ENCODE results near the gene PPP1R3F.

The PPP1R3F gene

DNA sequence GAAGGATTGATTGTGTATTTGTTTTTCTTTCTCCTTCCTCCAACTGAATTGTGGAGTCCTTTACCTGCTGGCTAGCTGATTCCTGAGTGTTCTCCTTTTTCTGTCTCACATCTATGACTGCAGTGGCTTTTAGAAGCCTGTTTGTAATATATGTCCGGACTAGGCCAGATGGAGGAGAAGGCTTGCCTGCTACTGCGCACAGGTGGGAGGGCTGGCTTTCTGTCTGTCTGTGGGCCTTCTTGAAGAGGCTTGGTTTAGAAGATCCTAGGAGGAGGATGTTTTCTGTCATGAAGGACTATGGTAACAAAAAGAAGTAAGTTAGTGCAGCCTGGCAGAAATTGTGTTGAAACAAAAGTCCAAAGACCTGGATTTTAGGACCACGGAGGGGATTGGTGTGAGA lies 8.5 kb downstream of the PPP1R3F start:
- no peak overlapping the region for H3K27ac ChIP-seq
- H3K4me3 ChIP-seq, result no peak overlapping the region
- DNase-seq (ENCODE audit: low spot score), result no peak
- TF ChIP-seq, protein P1, sequence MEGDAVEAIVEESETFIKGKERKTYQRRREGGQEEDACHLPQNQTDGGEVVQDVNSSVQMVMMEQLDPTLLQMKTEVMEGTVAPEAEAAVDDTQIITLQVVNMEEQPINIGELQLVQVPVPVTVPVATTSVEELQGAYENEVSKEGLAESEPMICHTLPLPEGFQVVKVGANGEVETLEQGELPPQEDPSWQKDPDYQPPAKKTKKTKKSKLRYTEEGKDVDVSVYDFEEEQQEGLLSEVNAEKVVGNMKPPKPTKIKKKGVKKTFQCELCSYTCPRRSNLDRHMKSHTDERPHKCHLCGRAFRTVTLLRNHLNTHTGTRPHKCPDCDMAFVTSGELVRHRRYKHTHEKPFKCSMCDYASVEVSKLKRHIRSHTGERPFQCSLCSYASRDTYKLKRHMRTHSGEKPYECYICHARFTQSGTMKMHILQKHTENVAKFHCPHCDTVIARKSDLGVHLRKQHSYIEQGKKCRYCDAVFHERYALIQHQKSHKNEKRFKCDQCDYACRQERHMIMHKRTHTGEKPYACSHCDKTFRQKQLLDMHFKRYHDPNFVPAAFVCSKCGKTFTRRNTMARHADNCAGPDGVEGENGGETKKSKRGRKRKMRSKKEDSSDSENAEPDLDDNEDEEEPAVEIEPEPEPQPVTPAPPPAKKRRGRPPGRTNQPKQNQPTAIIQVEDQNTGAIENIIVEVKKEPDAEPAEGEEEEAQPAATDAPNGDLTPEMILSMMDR (IDR thresholded peaks at IDR 0.05), result no peak

DNA sequence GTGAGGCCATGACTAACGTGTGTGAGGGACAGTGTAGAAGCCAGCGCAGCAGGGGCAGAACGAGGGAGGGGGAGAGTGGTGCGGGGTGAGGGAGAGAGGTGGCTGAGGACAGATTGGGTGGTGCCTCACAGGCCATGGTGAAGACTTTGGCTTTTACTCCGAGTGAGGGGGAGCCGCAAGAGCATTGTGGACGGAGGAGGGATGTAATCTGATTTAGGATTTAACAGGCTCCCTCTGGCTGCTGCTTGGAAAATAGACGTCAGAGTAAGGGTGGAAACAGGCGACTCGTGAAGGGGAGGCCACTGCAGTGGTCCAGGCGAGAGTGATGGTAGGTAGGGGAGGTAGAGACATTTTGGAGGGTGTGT lies 13.0 kb downstream of the PPP1R3F start:
- Histone ChIP-seq H3K27ac (no peak overlapping the region), H3K4me3 (no peak overlapping the region)
- TF ChIP-seq, protein P1 (IDR thresholded peaks at IDR 0.05), result no peak
- DNase-seq (ENCODE audit: low spot score), result no peak

DNA sequence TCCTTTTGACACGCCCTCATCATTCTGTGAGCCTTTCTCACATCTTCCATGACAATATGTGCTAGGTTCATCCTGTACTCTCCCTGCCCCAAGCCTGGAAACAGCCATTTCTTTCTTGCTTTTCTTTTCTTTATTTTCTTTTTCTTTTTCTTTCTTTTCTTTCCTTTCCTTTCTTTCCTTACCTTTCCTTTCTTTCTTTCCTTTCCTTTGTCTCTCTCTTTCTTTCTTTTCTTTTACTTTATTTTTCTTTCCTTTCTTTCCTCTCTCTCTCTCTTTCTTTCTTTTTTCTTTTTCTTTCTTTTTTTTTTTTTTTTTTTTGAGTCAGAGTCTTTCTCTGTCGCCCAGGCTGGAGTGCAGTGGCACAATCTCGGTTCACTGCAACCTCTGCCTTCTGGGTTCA lies 14.6 kb downstream of the PPP1R3F start:
- no peak for DNase-seq (ENCODE audit: low spot score)
- Histone ChIP-seq H3K4me3 (no peak overlapping the region), H3K27ac (no peak overlapping the region)
- TF ChIP-seq, protein P1 (IDR thresholded peaks at IDR 0.05), result no peak

GRCh38 chrX:49286136-49286535 lies 16.5 kb downstream of the PPP1R3F start:
- H3K4me3 ChIP-seq, result no peak overlapping the region
- no peak for DNase-seq (ENCODE audit: low spot score)
- TF ChIP-seq, protein P1 (IDR thresholded peaks at IDR 0.05), result no peak
- H3K27ac ChIP-seq, result no peak overlapping the region

GRCh38 chrX:49286581-49286980 lies 17.0 kb downstream of the PPP1R3F start:
- DNase-seq (ENCODE audit: low spot score), result no peak
- no peak overlapping the region for H3K27ac ChIP-seq
- TF ChIP-seq, protein P1 (IDR thresholded peaks at IDR 0.05), result no peak
- H3K4me3 ChIP-seq, result no peak overlapping the region

DNA sequence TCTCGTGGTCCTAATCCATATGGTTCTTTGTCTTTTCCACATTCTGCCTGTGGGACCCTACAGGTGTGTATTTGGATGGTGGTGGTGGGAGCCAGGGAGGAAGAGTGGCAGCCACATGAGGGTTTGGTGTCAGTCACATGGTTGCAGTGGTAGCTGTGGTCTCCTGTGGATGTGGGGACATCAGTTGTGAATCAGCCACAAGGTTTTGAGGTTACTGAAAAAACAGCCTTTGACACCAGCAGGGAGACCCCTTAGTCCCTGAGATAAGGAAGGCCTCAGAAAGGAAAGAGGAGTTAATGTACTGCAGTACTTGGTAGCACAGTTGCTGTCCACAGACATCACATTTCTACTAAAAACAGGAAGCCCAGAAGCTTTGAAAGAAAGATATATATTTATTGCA lies 18.1 kb downstream of the PPP1R3F start:
- Histone ChIP-seq H3K27ac (no peak overlapping the region), H3K4me3 (no peak overlapping the region)
- no peak for DNase-seq (ENCODE audit: low spot score)
- TF ChIP-seq, protein P1 (IDR thresholded peaks at IDR 0.05), result no peak

GRCh38 chrX:49290215-49290614 lies 20.6 kb downstream of the PPP1R3F start:
- TF ChIP-seq, protein P1 (IDR thresholded peaks at IDR 0.05), result no peak
- Histone ChIP-seq H3K4me3 (no peak overlapping the region), H3K27ac (no peak overlapping the region)
- DNase-seq (ENCODE audit: low spot score), result no peak

Measured in coronary artery (tissue), 2 donors.